H9 (cell line): ENCODE results near the gene DLK1. TPM values are rescaled to one million over a fixed set of nuclear protein-coding genes. Genes with fewer than 3 reads are reported as not detected.

ENCODE experiments used
- DNase-seq: peaks from one replicate; pipeline ENCODE4 v3.0.0-alpha.2; 2017
- H2AFZ ChIP-seq: one replicate; pipeline ENCODE4 v1.6.1; 2013; ENCODE audit warnings: mild to moderate bottlenecking, low read length, control low read depth, moderate library complexity
- H2AK5ac ChIP-seq: 2 replicates; pipeline ENCODE4 v1.6.1; 2013; ENCODE audit warnings: low read length, control low read depth, mixed read lengths; ENCODE audit not compliant: insufficient read length
- H2BK120ac ChIP-seq: one replicate; pipeline ENCODE4 v1.6.1; 2013; ENCODE audit warnings: low read depth, mild to moderate bottlenecking, low read length, control low read depth, inconsistent platforms; ENCODE audit not compliant: poor library complexity, severe bottlenecking
- H2BK12ac ChIP-seq: 2 replicates; pipeline ENCODE4 v1.6.1; 2013; ENCODE audit warnings: low read length, control low read depth, mixed read lengths, low read depth; ENCODE audit not compliant: insufficient read length
- H2BK15ac ChIP-seq: 2 replicates; pipeline ENCODE4 v1.6.1; 2013; ENCODE audit warnings: low read depth, low read length, control low read depth
- H2BK20ac ChIP-seq: one replicate; pipeline ENCODE4 v1.6.1; 2013; ENCODE audit warnings: low read depth, mild to moderate bottlenecking, low read length, control low read depth, inconsistent platforms; ENCODE audit not compliant: poor library complexity, severe bottlenecking
- H2BK5ac ChIP-seq: 2 replicates; pipeline ENCODE4 v1.6.1; 2013; ENCODE audit warnings: low read length, control low read depth, mixed read lengths; ENCODE audit not compliant: insufficient read length
- H3K14ac ChIP-seq: 2 replicates; pipeline ENCODE4 v1.6.1; 2013; ENCODE audit warnings: low read length, control low read depth; ENCODE audit not compliant: insufficient read depth
- H3K18ac ChIP-seq: 2 replicates; pipeline ENCODE4 v1.6.1; 2013; ENCODE audit warnings: low read depth, mild to moderate bottlenecking, mixed read lengths, low read length, control low read depth; ENCODE audit not compliant: insufficient read length
- H3K23ac ChIP-seq: 2 replicates; pipeline ENCODE4 v1.6.1; 2013; ENCODE audit warnings: low read length, control low read depth, mixed read lengths, low read depth; ENCODE audit not compliant: insufficient read length
- H3K23me2 ChIP-seq: 2 replicates; pipeline ENCODE4 v1.6.1; 2013; ENCODE audit warnings: low read depth, mild to moderate bottlenecking, mixed read lengths, low read length, control low read depth; ENCODE audit not compliant: insufficient read length, poor library complexity, severe bottlenecking
- H3K27ac ChIP-seq: 2 replicates; pipeline ENCODE4 v1.5.1; 2013; ENCODE audit warnings: low read length, control low read depth, mixed read lengths, low read depth; ENCODE audit not compliant: insufficient read length
- H3K27me3 ChIP-seq: 2 replicates; pipeline ENCODE4 v1.6.1; 2013; ENCODE audit warnings: low read length, control low read depth, inconsistent platforms; ENCODE audit not compliant: insufficient read depth
- H3K4ac ChIP-seq: 2 replicates; pipeline ENCODE4 v1.6.1; 2013; ENCODE audit warnings: low read depth, mild to moderate bottlenecking, control low read depth, inconsistent platforms, low read length, moderate library complexity
- H3K4me1 ChIP-seq: 2 replicates; pipeline ENCODE4 v1.6.1; 2013; ENCODE audit warnings: low read length, control low read depth, inconsistent platforms; ENCODE audit not compliant: insufficient read depth
- H3K4me2 ChIP-seq: 2 replicates; pipeline ENCODE4 v1.6.1; 2013; ENCODE audit warnings: low read length, control low read depth, mixed read lengths; ENCODE audit not compliant: insufficient read length, insufficient read depth
- H3K56ac ChIP-seq: 2 replicates; pipeline ENCODE4 v1.6.1; 2013; ENCODE audit warnings: low read depth, mild to moderate bottlenecking, mixed read lengths, low read length, control low read depth; ENCODE audit not compliant: insufficient read length
- H3K79me1 ChIP-seq: 2 replicates; pipeline ENCODE4 v1.6.1; 2013; ENCODE audit warnings: low read depth, mild to moderate bottlenecking, moderate library complexity, low read length, control low read depth, inconsistent platforms; ENCODE audit not compliant: insufficient read depth, poor library complexity, severe bottlenecking
- H3K79me2 ChIP-seq: 2 replicates; pipeline ENCODE4 v1.6.1; 2013; ENCODE audit warnings: low read length, control low read depth, inconsistent platforms; ENCODE audit not compliant: insufficient read depth
- H3K9ac ChIP-seq: 2 replicates; pipeline ENCODE4 v1.6.1; 2013; ENCODE audit warnings: low read length, control low read depth, mixed read lengths; ENCODE audit not compliant: insufficient read length; ENCODE audit errors: extremely low read depth
- H3K9me3 ChIP-seq: one replicate; pipeline ENCODE4 v1.6.1; 2013; ENCODE audit warnings: low read depth, low read length, inconsistent platforms; ENCODE audit not compliant: control insufficient read depth
- H3T11ph ChIP-seq: one replicate; pipeline ENCODE4 v1.6.1; 2013; ENCODE audit warnings: mild to moderate bottlenecking, low read length, control low read depth, inconsistent platforms
- H4K20me1 ChIP-seq: one replicate; pipeline ENCODE4 v1.6.1; 2013; ENCODE audit not compliant: control insufficient read depth, insufficient read length, insufficient read depth
- H4K5ac ChIP-seq: 2 replicates; pipeline ENCODE4 v1.6.1; 2013; ENCODE audit warnings: low read depth, mild to moderate bottlenecking, mixed read lengths, low read length, control low read depth; ENCODE audit not compliant: insufficient read length
- H4K8ac ChIP-seq: replicated peaks from 2 replicates; pipeline ENCODE4 v1.6.1; 2013; ENCODE audit warnings: low read length, control low read depth, mixed read lengths, low read depth; ENCODE audit not compliant: insufficient read length
- H4K91ac ChIP-seq: 2 replicates; pipeline ENCODE4 v1.6.1; 2013; ENCODE audit warnings: low read depth, mild to moderate bottlenecking, moderate library complexity, mixed read lengths, low read length, control low read depth; ENCODE audit not compliant: insufficient read length
- H3K27ac Mint-ChIP-seq, 3 experiments: 2 replicates in 2 of 3; 3 replicates in 1 of 3; pipeline ENCODE4 v1.8.0; 2020 to 2021; ENCODE audit warnings: mixed read lengths in 3 of 3, mild to moderate bottlenecking in 1 of 3, moderate library complexity in 1 of 3
- H3K27me3 Mint-ChIP-seq: 2 replicates; pipeline ENCODE4 v1.8.0; 2021; ENCODE audit warnings: low read depth, mild to moderate bottlenecking, moderate library complexity, mixed read lengths
- H3K36me3 Mint-ChIP-seq, 3 experiments: 2 replicates in 2 of 3; 3 replicates in 1 of 3; pipeline ENCODE4 v1.8.0; 2020 to 2021; ENCODE audit warnings: low read depth in 3 of 3, mixed read lengths in 3 of 3; ENCODE audit not compliant: insufficient read depth in 1 of 3
- H3K4me1 Mint-ChIP-seq, 2 experiments: 2 replicates each; pipeline ENCODE4 v1.8.0; 2020; ENCODE audit warnings: mixed read lengths in 2 of 2
- H3K4me3 Mint-ChIP-seq, 2 experiments: 2 replicates in 1 of 2; 3 replicates in 1 of 2; pipeline ENCODE4 v1.8.0; 2020 to 2021; ENCODE audit warnings: mild to moderate bottlenecking in 2 of 2, mixed read lengths in 2 of 2, moderate library complexity in 1 of 2
- H3K9me3 Mint-ChIP-seq, 2 experiments: 2 replicates in 1 of 2; 3 replicates in 1 of 2; pipeline ENCODE4 v1.8.0; 2020; ENCODE audit warnings: mild to moderate bottlenecking in 2 of 2, mixed read lengths in 2 of 2, moderate library complexity in 1 of 2
- CTCF ChIP-seq: fragments of 200-600 bp; sonication (generic); conservative IDR thresholded peaks from 3 replicates; pipeline ENCODE4 v1.8.0; 2021; ENCODE audit warnings: antibody characterized with exemption, mild to moderate bottlenecking
- WGBS: extraction: QIAGEN DNeasy Blood & Tissue Kit; methylation state at CpG from one replicate; pipeline ENCODE4 v1.1.7; 2013; ENCODE audit warnings: missing lambda C conversion rate, low lambda C conversion rate, mixed read lengths; ENCODE audit not compliant: insufficient read length; ENCODE audit errors: extremely low coverage; 5-methylcytosine and 5-hydroxymethylcytosine counted together
- total RNA-seq: library from RNA; stranded (reverse); gene quantifications from 2 replicates; pipeline ENCODE4 v1.2.1, GENCODE V29; 2021

The DLK1 gene
- total RNA-seq, 1 experiment from 2014 or later: 2.8 TPM

DNA sequence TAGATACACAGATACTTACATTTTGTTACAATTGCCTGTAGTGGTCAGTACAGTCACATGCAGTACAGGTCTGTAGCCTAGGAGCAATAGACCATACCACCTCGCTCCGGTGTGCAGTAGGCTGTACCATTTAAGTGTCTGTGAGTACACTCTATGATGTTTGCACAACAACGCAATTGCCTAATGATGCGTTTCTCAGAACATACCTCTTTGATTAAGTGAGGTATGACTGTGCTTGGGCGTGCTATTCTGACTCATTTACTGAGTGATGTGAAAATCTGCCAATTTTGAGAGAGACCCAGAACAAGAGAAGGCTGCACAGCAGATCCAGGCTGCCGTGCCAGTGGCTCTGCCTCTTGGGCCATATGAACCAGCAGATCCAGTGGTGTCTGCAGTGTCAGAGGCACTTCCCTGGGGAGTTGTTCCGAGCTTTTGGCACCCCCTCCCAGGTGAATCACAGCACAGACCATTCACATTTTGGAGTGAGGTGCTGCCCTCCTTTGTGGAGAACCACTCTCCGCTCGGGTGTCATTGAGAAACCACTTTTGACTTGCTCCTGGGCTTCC, 20.4 kb downstream of the DLK1 start:
- TF ChIP-seq CTCF: no peak
- Histone ChIP-seq H2BK5ac (no peak overlapping the region), H2AK5ac (no peak overlapping the region), H3K4me2 (no peak overlapping the region), H4K8ac (no peak overlapping the region), H3K56ac (no peak overlapping the region), H3K23ac (no peak overlapping the region), H3K9ac (no peak overlapping the region), H3K9me3 (no peaks in the 10 kb centered on the region), H3K4ac (no peak overlapping the region), H3K79me2 (no peaks in the 10 kb centered on the region), H2AFZ (no peak overlapping the region), H3K18ac (no peak overlapping the region), H3T11ph (no peak overlapping the region), H3K27ac (no peak overlapping the region), H3K79me1 (no peaks in the 10 kb centered on the region), H3K14ac (no peak overlapping the region), H2BK120ac (no peak overlapping the region), H2BK15ac (no peak overlapping the region), H2BK20ac (no peak overlapping the region), H4K20me1 (no peaks in the 10 kb centered on the region), H3K23me2 (no peaks in the 10 kb centered on the region), H4K5ac (no peak overlapping the region), H4K91ac (no peak overlapping the region), H2BK12ac (no peak overlapping the region), H3K4me1 (no peaks in the 10 kb centered on the region), H3K27me3 (no peaks in the 10 kb centered on the region)
- no CpG with 5 or more reads among the region's 9 CpGs for WGBS
- no peaks in the 10 kb centered on the region for H3K36me3 Mint-ChIP-seq
- no peaks in the 10 kb centered on the region for H3K4me1 Mint-ChIP-seq
- no peak overlapping the region for H3K4me3 Mint-ChIP-seq
- peak; percentile 8 for DNase-seq
- H3K27ac Mint-ChIP-seq: no peak overlapping the region
- no peaks in the 10 kb centered on the region for H3K9me3 Mint-ChIP-seq
- H3K27me3 Mint-ChIP-seq: no peaks in the 10 kb centered on the region; the same call in none of the 2 replicates
